CD4-positive, alpha-beta T cell treated with Interleukin-2 at 100 ng/mL for 4 hours (primary cell): ENCODE results near the gene EIF2AK3.
A peak's percentile ranks its signal among the peaks of the same experiment; 100 is the strongest.
"Not testable (repeated sequence)": the region's sequence is repeated elsewhere in the genome, so short reads cannot be mapped to it uniquely, and the experiment has no call there.

Experiments used
- DNase-seq: peaks from one replicate; pipeline ENCODE4 v3.0.0-alpha.2; 2020; ENCODE audit warnings: low spot score

The EIF2AK3 gene

DNA sequence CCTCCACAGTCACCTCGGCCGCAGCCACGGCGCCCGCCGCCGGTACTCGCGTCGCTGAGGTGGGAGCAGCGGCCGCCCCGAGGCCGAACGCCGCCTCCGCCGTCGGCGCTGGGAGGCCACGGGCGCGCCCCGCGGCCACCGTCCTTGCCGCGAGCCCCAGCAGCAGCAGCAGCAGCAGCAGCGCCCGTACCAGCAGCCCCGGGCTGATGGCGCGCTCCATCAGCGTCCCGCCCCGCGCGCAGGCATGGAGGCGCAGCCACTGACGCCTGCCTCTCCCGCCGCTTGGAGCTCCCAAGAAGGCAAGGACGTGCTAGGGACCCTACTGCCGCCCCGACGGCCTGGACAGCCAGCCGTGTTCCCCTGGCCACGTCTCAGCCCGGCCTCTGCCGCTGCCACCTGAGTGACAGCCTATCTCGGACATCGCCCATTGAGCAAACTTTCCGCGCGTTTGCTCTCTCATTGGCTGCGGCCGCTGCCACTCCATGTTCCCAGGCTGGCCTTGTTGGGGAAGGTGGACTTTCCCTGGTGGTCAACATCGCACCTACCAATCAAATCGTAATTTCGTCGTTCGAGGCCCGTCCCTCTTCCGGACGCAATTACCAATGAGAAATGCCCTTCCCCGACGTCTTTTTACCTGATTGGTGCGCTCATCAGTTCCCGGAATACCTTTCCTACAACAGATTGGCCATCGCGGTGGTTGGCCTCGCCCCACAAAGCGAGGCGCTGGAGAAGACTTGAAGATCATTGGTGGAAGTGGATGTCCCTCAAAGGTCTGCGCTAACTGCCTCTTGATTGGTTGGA lies at the start of gene EIF2AK3:
TSS of gene EIF2AK3 (minus strand) at position 410 of the 801 bp plus-strand sequence. CDS start at position 220, 190 bp downstream.
- peak; percentile 99 for DNase-seq

DNA sequence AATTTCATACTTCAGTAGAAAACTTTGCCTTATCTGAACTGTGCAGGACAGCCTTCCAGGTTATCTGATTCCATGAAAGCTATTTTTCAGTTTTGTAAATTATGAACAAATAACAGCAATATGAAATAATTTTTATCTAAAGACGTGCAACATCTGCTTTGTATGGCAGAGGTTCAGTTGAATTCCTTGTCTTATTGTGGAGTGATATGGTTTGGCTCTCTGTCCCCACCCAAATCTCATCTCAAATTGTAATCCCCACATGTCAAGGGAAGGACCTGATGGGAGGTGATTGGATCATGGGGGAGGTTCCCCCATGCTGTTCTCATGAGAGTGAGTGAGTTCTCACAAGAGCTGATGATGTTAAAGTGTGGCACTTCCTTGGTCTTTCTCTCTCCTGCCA lies 46.1 kb upstream of the EIF2AK3 start:
- no peak for DNase-seq

DNA sequence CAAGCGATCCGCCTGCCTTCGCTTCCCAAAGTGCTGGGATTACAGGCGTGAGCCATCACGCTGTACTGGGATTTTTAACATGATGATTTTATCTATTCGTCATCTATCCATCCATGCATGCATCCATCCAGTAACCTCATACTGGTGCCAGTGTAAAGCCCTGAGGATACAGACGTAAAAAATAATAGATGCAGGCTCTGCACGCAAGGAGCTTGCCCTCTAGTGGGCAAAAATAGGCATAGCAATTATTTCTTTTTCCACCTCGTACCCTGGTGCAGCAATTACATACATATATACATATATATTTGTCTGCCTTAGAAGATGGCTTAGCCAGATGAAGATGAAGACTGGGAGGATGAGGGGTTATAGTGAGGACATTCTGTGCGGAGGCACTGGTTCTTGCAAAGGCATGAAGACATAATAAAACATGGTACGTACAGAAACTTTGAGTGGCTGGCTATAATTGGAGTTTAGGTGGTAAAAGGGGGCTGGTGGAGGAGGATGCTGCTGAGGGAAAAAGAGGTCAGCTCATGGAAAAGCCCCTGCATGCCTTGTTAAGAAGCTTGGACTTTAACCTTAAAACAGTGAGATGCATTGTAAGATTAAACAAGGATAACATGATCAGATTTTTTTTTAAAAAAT lies 44.6 kb upstream of the EIF2AK3 start:
- DNase-seq = peak; percentile 64

DNA sequence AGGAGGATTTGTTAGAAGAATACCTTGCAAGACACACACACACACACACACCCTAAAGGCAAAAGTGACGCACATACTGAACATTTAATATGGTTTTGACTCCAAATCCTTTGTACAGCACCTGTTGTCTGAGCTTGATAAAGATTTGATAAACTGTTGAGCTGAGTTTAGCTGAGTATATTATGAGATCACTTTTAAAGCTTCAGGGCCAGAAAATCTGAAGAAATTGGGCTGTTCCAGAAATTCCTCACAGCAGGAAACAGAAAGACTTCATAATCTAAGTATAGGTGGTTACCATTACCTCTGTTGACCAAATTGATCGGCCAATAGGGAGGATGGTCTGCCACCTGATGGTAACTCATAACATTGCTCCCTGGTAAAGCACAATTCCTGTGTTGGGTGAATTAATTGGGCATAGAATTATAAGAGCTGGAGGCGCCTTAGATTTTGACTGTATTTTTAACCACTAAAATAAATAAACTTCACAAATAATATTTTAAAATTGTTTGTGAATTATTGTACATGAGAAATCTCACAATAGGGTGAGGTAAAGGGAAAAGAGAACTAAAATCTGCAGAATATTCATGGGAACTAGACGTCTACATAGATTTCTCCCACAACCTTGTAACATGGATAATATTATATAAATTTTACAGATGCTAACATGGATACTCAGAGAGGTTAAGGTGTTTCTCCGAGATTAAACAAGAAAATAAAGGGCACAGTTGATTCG lies 42.4 kb upstream of the EIF2AK3 start:
- peak; percentile 51 for DNase-seq

DNA sequence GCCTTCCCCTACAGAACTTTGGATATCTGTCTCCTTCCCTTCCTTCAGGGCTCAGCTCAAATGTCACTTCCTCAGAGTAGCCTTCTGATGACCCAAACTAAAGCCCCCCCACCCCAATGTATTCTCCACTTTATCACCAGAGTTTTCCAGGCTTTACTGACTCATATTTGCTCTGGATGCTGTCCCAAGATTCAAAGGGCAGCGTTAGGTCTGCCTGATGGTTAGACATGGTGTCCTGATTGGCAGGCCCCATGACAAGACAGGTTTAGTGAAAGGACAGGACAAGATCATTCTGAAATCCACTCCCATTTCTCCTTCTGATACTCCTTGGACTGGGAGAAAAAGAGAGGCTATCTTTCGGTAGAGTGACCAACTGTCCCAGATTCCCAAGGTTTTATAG lies 41.6 kb upstream of the EIF2AK3 start:
- DNase-seq = no peak

DNA sequence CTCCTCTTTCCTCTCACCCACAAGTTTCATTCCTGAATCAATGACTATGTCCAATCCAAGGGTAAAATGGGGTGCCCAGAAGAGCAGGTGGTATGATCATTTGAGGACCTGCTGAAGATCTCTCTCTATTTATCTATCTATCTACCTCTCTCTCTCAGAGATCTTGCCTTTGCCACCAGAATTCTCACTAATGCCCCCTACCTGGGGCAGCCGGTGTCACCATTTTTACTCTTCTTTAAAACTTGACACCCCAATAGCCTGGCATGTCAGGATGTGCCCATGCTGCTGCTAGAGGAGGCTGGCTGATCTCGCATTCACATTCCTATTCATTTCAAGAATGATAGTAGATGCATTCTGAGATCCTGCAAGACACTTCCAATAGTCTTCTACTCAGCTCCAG lies 40.0 kb upstream of the EIF2AK3 start:
- no peak for DNase-seq

DNA sequence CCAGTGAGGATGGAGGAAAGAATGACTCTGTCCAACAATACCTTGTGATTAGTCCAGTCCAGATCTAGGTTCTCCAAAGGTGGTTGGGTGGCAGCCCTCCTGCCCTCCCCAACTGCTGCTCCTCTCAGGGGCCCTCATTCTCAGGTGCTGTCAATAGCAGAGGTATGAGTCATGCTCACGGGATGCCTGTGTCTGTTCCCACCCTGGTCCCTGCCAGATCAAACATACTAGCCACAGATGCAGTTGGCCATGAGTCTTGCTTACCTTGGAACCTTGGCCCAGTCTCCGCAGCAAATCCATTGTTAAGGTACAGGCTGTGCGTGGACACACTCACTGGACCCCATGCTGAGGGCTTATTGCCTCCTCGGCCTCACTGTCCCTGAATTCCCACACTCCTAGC lies 39.3 kb upstream of the EIF2AK3 start:
- no peak for DNase-seq

DNA sequence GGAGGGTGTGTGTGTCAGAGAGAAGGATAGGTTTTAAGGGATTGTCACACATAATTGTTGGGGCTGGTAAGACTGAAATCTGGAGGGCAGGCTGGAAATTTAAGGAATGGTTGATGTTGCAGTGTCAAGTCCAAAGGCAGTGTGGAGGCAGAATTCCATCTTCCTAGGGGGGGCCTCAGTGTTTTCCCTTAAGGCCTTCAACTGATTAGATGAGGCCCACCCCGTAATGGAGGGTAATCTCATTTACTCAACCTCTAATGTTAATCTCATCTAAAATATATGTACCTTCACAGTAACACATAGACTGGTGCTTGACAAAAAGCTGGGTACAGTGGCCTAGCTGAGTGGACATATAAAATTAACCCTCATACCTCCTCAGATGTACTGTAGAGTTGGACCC lies 33.4 kb upstream of the EIF2AK3 start:
- no peak for DNase-seq

DNA sequence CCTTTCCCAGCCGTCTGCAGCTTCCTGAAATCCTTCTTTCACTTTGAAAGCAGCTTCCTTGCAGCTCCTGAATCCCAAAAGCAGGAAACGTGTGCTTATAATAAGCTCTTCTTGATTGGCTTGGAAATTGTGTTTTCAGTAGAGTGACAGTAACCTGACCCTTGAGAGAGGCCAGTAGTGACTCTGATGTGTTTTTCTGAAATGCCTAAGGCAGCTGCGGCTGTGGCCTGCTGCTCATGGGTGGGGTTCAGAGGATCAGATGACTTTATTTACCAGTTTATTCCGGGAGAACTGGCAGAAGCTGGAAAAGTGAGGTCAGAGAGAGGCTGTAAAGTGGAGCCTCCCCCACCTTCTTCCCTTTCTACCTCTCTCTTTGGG lies 32.3 kb upstream of the EIF2AK3 start:
- no peak for DNase-seq

DNA sequence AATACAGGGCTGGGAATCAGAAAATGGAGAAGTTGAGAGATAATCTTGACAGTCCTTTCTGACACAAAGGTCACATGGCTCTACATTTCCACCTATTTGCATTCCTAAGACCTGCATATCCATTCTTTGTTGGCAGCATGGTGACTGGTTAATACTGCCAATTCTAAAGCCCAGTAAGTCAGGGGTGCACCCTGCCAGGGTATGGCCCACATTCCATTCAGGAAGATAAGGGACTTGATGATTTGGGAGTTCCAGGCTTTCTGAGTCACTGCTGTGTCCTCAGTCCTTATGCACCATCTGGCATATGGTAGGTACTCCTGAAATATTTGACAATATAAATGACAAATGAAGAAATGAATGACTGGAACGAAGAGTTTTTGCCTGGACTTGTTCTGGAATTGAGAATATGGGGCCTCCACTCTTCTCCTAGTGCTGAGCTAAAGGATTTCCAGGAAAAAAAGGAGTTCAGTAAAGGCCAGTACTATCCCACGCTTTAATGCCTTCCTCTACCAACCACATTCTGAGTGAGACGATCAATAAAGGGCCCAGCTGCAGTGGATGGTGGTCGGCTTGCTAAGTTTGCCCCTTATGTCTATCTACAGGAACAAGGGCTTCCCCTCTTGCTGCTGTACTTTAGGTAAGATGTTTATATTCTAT lies 31.7 kb upstream of the EIF2AK3 start:
- no peak for DNase-seq

DNA sequence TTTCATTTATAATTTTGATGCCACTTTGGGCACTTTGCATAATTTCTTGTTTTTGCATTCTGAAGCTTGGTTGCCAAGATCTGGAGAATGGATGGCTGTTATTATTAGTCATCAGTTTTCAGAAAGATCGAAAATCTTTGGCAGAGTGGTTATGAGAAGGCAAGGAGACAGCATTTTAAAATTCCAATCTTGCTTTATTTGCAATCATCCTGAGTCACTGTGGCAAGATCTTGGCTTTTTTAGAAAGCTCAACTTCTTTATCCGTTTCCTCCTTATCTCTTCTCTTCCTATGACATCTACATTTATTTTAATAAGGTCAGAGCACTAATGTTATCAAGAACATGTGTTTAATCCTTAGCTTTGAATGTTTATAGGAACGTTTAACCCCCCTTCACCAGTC lies 31.1 kb upstream of the EIF2AK3 start:
- DNase-seq = no peak

DNA sequence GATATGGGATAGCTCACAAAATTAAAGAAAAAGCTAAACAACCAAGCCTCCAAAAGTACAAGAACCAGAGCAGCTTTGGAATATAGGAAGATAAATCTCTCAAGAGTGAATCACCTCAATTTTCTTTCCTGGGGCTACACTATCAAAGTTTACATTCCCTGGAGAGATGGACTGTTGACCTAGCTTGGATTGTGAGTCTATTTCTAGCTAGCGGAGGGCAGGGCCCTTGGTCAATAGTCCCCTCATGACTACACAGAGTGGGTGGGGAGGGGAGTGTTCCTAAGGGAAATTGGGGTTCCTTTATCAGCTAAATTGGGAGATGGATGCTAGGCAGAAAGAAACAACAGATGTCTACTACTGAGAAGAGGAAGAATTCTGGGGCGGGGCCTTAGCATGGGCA lies 29.9 kb upstream of the EIF2AK3 start:
- no peak for DNase-seq

DNA sequence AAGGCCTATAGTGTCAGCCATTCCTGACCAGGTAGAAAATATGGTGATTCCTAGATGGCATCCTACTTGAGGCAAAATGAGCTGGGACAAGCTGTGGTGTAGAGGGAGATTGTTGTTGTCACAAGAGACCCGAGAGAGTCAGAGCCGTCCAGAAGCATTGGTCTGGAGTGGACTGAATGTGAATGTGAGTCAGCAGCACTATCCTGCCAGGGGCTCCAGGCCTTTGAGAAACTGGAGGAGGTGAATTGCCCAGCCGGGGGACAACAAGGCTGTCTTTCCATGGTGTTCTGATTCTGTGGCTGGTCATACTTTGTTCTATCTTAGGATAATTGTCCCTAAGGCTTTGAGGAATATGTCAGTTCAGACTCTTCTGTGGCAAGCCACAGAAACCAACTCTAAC lies 29.4 kb upstream of the EIF2AK3 start:
- no peak for DNase-seq

DNA sequence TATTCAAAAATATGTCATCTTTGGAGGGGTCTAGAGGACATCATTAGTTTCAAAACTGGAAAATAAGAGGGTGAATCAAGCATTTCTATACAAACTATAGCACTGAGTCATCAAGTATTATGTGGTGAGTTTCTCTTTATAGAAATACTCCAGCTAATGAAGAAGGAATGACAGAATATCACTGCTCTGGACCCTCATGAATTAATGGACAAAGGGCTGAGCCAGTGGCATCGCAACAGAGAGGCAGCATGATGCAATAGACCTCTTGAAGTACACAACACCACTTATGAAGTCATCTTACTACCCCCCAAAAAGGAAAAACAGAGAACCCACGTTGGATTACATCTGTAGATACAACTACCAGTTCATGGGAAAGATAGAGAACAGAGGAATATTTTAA lies 27.4 kb upstream of the EIF2AK3 start:
- DNase-seq = no peak

DNA sequence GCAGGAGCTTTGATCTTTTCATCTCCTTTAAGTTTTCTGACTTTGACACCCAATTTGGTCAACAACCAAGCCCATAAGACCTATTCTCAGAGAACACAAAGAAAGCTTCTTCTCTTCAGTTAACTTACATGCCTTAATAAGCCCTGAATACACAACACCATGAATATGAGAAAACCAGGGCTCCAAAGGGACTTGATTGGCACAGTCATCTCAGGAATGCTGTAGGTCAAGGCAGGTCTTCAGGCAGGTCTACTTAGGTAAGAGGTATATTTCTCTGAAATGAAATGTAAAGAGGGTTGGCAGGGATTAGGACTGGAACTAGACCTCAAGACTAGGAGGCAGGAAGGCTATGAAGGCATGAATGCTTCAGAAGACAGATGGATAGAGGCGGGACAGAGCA lies 24.4 kb upstream of the EIF2AK3 start:
- no peak for DNase-seq

DNA sequence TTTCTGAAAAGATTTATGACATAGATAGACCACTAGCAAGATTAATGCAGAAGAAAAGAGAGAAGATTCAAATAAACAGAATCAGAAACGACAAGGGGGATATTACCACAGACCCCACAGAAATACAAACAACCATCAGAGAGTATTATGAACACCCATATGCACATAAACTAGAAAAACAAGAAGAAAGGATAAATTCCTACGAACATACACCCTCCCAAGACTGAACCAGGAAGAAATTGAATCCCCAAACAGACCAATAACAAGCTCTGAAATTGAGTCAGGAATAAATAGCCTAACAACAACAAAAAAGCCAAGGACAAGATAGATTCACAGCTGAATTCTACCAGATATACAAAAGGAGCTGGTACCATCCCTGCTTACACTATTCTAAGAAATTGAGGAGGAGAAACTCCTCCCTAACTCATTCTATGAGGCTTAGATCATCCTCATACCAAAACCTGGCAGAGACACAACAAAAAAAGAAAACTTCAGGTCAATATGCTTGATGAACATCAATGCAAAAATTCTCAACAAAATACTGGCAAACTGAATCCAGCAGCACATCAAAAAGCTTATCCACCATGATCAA lies 18.1 kb upstream of the EIF2AK3 start:
- DNase-seq = not testable (repeated sequence)

DNA sequence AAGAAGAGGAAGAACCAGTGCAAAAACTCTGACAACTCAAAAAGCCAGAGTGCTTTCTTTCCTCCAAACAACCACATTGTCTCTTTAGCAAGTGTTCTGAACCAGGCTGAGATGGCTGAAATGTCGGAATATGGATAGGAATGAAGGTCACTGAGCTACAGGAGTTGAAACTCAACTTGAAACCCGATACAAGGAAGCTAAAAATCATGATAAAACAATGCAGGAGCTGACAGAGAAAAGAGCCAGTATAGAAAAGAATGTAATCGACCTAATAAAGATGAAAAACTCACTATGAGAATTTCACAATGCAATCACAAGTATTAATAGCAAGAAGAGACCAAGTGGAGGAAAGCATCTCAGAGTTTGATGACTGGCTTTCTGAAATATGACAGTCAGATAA lies 15.0 kb upstream of the EIF2AK3 start:
- no peak for DNase-seq

DNA sequence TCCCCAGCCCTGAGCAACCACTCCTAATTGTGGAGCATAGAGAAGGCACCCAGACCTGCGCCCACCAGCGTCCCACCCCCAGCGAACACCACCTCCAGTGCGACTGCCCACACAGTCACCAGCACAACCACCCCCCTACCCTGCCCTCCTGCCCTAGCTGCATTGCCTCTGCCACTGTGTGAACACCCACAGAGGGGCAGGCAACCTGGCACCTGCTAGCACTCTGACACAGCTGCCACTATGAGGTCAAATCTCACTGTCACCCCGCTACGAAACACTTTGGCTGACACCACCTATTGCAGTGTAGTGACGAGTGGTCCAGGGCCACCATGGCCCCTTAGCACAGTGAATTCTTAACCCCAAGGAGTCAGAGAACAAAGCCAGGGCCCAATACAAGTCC lies 14.1 kb upstream of the EIF2AK3 start:
- no peak for DNase-seq

DNA sequence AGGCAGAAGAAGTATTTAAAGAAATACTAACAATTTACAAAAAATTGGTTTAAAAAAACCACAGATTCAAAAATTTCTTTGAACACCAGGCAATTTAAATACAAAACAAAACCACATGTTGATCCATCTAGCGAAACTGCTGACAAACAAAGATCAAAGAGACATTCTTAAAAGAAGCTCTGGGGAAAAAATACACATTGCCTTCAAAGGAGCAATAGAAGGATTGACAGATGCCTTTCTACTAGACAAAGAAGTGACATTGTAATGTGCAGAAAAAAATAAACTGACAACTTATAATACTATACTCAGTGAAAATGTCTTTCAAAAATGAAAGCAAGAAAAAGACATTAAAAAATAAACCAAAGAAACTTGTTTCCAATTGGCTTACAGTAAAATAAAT lies 12.6 kb upstream of the EIF2AK3 start:
- no peak for DNase-seq

DNA sequence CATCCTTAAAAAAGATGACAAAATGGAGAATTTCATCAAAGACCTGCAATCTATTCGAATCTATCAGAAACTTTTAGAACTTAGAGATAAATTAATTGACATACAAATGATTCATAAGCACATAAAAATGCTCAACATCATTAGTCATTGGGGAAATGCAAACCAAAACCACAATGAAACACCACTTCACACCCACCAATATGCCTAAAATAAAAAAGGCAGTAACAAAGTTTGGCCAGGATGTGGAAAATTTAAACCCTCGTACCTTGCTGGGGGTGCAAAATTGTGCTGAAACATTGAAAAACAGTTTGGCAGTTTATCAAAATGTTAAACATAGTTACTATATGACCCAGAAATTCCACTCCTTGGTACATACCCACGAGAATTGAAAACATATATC lies 11.5 kb upstream of the EIF2AK3 start:
- peak; percentile 58 for DNase-seq

DNA sequence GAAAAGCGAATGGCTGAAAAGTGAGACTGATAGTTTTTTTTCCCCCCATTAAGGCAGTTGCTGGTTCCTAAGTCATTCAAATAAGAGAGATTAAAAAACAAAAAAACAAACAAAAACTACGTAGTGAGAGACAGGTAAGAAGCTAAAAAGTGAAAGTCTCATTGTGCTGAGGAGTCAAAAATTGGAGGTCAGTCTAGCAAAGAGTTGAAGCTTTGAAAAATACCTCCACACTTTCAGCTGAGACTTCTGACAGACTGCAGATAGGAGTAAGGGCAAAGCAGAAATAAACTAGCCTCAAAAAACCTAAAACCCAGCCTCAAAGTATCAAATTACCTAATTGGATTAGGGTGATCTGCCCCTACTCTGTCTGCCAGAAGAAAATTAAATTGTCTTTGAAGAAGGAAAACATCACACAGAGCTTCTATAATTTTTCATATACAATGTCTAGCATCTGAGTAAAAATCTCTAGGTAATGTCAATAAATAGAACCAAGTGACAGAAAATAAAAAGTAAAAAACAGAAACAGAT lies 10.9 kb upstream of the EIF2AK3 start:
- no peak for DNase-seq

DNA sequence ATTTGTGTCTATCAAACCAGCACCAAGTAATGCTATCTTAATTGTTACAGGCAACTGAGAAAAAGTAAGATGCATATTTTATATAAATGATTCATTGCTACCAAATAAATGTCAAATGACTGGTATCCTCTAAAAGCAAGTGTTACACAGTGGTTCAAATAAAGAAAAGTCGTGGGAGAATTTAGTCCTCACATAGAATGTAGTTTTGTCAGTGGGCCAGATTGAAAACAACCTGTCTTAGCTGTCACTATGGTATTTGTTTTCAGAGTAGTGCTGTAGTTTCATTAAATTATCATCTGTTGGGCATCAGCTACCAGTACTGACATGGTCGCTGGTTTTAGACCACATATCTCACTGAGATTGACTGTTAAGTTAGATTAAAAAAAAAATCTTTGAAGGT lies 10.2 kb upstream of the EIF2AK3 start:
- no peak for DNase-seq
